Measurements from ENCODE around the gene ZNF784. TPM values are rescaled to one million over a fixed set of nuclear protein-coding genes. Genes with fewer than 3 reads are reported as not detected.

ZNF784 gene
- total and polyA plus RNA-seq, 9 of the 15 experiments (the other 6 are each of a cell fraction or from before 2014, with no cell fraction given) = 0.14 to 6.1 (median 2.1) TPM

DNA sequence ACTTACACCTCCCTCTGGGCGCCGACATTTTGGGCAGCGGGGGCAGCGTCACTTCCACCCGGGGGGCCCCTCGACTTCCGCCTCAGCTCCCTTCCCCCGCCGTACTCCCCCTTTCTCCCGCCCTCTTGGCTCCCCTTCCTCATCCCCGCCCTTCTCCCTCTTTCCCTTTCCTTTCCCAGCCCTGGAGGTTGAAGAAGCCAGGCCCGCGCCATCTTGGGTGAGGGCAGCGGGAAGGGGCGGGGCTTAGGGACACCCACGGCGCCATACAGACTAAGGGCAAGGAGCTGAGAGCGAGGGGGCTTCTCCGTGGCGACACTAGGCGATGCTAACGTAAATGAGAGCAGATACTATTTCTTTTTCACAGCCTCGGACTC is 24.9 kb downstream of the ZNF784 start, which contains the start of gene FIZ1:
Gene FIZ1 (minus strand): TSS at position 50 of the 374 bp plus-strand sequence. CDS start 1,652 bp downstream, outside the sequence.
- Histone ChIP-seq H3K36me3 (ENCODE audit: control insufficient read depth, insufficient read depth, low read length) (peaks cover 24% of the 10 kb centered on the region; the same call in 2 of the 3 replicates), H3K9me3 (replicated peaks; ENCODE audit: control insufficient read depth, insufficient read depth, low read depth, low read length) (peaks cover 5% of the 10 kb centered on the region; the same call in 1 of the 2 replicates), H3K27me3 (ENCODE audit: control insufficient read depth in 2 of 2, insufficient read depth in 2 of 2, low read length in 2 of 2) (no peaks in the 10 kb centered on the region), H3K79me2 (ENCODE audit: control insufficient read depth, insufficient read depth, low read length) (peaks cover 18% of the 10 kb centered on the region), H2AFZ (ENCODE audit: low read depth, low read length) (peak within 1 kb of the TSS; percentile 100), H3K4me2 (ENCODE audit: insufficient read depth, low read length) (peak within 1 kb of the TSS; percentile 99), H3K27ac (ENCODE audit: extremely low read depth, low read depth, low read length) (peak within 1 kb of the TSS; percentile 100), H3K4me3 (peak within 1 kb of the TSS; percentile 60), H3K9me1 (ENCODE audit: control insufficient read depth, insufficient read depth, low read length) (no peaks in the 10 kb centered on the region), H3K4me1 (replicated peaks in 1 of 2; ENCODE audit: control insufficient read depth in 2 of 2, insufficient read depth in 2 of 2, low read length in 2 of 2) (peaks cover 24 to 38% of the 10 kb centered on the region in 2 experiments; a peak in 4 of 5 replicates), H4K20me1 (replicated peaks; ENCODE audit: control insufficient read depth, insufficient read depth, low read length) (no peaks in the 10 kb centered on the region), H3K9ac (ENCODE audit: insufficient read depth in 1 of 2, low read depth in 2 of 2, low read length in 2 of 2) (peak within 1 kb of the TSS; percentile 96 to 99)
- in situ Hi-C loops (cut with MboI) (no loop called here), intact Hi-C loops (cut with micrococcal nuclease) (no loop called here)
- DNase-seq (ENCODE audit: extremely low read depth in 1 of 4, low spot score in 3 of 4) (peak; percentile 72 to 99 (median 83)), ATAC-seq (peak; percentile 90), FAIRE-seq (peak; percentile 90)
- BruUV-seq (replicated peaks) = no TSS peak
- ChIA-PET CTCF (ENCODE audit: low intra/inter-chr PET ratio) (no interaction called here), POLR2A (interaction anchor here (0.6 to 3.4 kb wide), 18 partner anchors 11 to 515 kb away, joined by 3 to 22 read pairs (median 4); partner anchors contain the start of genes U2AF2 and ZNF579)
- under 1% methylated on average over 19 of the region's 23 CpGs for WGBS (ENCODE audit: insufficient coverage, low coverage, missing lambda C conversion rate)
- TF ChIP-seq ZNF311 (CRISPR knock-in tag; IDR thresholded peaks at IDR 0.05) = no peak
- TF ChIP-seq ZNF449 (CRISPR knock-in tag; IDR thresholded peaks at IDR 0.05) = no peak
- no peak for TF ChIP-seq U2AF2 (optimal IDR thresholded peaks at IDR 0.05; ENCODE audit: low read depth, low read length)
- TF ChIP-seq ZKSCAN3 (CRISPR knock-in tag; IDR thresholded peaks at IDR 0.05) = no peak
- TF ChIP-seq NRF1 (conservative IDR thresholded peaks at IDR 0.05 in 1 of 2, IDR thresholded peaks at IDR 0.05 in 1 of 2) = no peak
- no peak for TF ChIP-seq ZNF431 (CRISPR knock-in tag; IDR thresholded peaks at IDR 0.05)
- no peak for TF ChIP-seq AFF1 (IDR thresholded peaks at IDR 0.05; ENCODE audit: low read depth in 1 of 2, partially characterized antibody in 2 of 2)
- TF ChIP-seq FOXK1 (CRISPR knock-in tag; IDR thresholded peaks at IDR 0.05; ENCODE audit: borderline replicate concordance) = 0 out of 2 replicates have a peak, but pooled peaks have one; percentile 46
- no peak for TF ChIP-seq MBD1 (CRISPR knock-in tag; IDR thresholded peaks at IDR 0.05)
- peak; percentile 6; the same call in 1 of the 2 replicates for TF ChIP-seq ZNF384 (IDR thresholded peaks at IDR 0.05; ENCODE audit: low read depth, low read length)
- peak; percentile 77 for TF ChIP-seq POLR2A (conservative IDR thresholded peaks at IDR 0.05)
- TF ChIP-seq C11orf30 (IDR thresholded peaks at IDR 0.05; ENCODE audit: low read depth) = peak; percentile 92
- TF ChIP-seq MAZ (CRISPR knock-in tag; conservative IDR thresholded peaks at IDR 0.05 in 1 of 2, IDR thresholded peaks at IDR 0.05 in 1 of 2) = peak in 1 of 2 experiments; percentile 93; a peak in 3 of 4 replicates

All from K562 (cell line).